Suppressor macrophage (primary cell): ENCODE data around the gene MINDY2.
A peak's percentile ranks its signal among the peaks of the same experiment; 100 is the strongest.

ENCODE experiments used
- DNase-seq, 4 experiments: peaks; one replicate each; pipeline ENCODE4 v3.0.0-alpha.2; 2020 to 2022

The MINDY2 gene

DNA sequence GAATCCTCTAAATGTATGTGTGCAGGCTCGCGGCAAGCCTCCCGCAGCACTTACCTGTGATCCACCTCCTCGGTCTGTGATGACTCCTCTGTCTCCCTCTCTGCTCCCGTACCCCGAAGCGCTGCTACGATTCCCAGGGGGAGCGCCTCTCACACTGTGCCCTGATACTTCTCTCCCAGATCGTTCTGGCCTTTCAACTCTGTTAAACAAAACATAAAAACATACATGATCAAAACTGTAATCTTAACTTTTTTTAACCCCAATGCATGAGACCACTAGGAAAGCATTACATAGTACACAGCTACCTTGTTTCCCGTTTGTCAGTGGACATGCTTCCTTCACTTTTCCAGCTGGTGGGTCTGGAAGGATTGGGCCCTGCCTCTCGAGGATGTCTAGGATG, 115.8 kb downstream of the MINDY2 start:
- no peak for DNase-seq

DNA sequence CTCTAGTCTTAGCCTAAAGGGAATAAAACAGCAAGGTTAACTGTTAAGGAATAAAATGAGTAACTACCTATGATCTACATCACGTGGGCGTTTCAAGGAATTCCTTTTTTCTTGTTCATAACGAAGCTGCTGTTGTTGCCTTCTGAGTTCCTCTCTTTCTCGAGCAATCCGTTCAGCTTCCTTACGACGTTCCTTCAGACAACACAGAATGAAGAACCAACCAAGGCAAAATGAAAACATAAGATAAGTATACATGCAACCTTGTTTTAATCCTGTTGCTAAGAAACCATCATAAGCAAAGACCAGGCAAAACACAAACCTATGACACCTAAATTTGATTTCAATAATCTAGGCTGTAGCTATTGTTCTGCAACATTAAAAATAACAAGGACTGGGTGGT, 118.3 kb downstream of the MINDY2 start:
- peak in 1 of 4 experiments; percentile 6 for DNase-seq

- no peak for DNase-seq
Observed at GRCh38 chr15:58898150-58898680, 127.1 kb downstream of the MINDY2 start.

DNA sequence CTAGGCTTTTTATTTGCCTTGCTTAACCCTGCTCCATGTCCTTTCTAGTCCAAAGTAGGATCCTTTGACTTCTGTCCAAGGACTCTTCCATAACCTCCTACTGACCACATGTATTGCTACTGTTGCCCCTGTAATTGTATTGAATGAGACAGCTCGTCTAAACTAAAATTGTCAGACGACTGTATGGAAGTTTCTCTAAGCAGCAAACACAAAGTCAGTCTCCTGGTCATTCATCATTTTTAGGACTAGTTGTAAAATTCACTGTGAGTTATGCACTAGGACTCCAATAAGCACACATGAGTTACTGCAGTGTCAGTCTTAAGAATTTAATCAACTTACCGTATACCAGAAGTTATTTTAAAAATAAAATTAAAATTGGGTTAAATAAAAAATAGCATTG, 129.5 kb downstream of the MINDY2 start:
- no peak for DNase-seq

- no peak for DNase-seq
Observed at GRCh38 chr15:58908550-58909309, 137.6 kb downstream of the MINDY2 start.

DNA sequence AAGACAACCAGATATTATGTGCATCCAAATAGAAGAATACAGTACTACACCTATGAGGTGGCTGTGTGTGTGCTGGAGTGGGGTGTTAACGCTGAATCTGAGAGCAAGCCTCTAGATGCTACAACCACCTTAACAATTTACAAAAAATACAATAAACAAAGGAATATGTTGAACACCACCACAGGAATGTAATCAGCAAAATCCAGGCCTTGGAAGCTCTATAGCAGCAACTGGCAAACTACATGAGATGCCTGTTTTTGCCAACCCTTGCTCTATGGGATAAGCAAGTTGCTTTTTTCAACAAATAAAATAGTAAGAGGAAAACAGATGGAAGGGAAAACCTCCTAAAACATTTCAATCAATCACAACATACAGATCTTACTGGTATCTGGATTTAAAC, 138.5 kb downstream of the MINDY2 start:
- DNase-seq, result no peak

- no peak for DNase-seq
Observed at GRCh38 chr15:58910456-58910855, 139.4 kb downstream of the MINDY2 start.
